HuH-7 (cell line): ENCODE results near the gene ATF7IP.

Experiments used
- DNase-seq: peaks from one replicate; pipeline ENCODE4 v3.0.0; 2011; ENCODE audit warnings: low spot score

Gene ATF7IP

GRCh38 chr12:14418451-14418890, 53.0 kb downstream of the ATF7IP start:
- no peak for DNase-seq

GRCh38 chr12:14422516-14423230, 57.2 kb downstream of the ATF7IP start:
- DNase-seq = no peak

GRCh38 chr12:14424545-14424944, 59.1 kb downstream of the ATF7IP start:
- DNase-seq = no peak

- DNase-seq = no peak
Observed at GRCh38 chr12:14426792-14427191, 61.3 kb downstream of the ATF7IP start.

- DNase-seq = no peak
Observed at GRCh38 chr12:14427929-14428328, 62.4 kb downstream of the ATF7IP start.

- no peak for DNase-seq
Observed at GRCh38 chr12:14430394-14430986, 65.0 kb downstream of the ATF7IP start.

- no peak for DNase-seq
Observed at GRCh38 chr12:14431975-14432374, 66.5 kb downstream of the ATF7IP start.

GRCh38 chr12:14435627-14436026, 70.1 kb downstream of the ATF7IP start:
- DNase-seq = no peak

- DNase-seq = no peak
Observed at GRCh38 chr12:14442221-14442881, 76.9 kb downstream of the ATF7IP start.

GRCh38 chr12:14443531-14443930, 78.0 kb downstream of the ATF7IP start:
- no peak for DNase-seq

GRCh38 chr12:14450479-14450878, 85.0 kb downstream of the ATF7IP start:
- DNase-seq = no peak

GRCh38 chr12:14452336-14452735, 86.9 kb downstream of the ATF7IP start:
- no peak for DNase-seq

- no peak for DNase-seq
Observed at GRCh38 chr12:14452865-14453264, 87.4 kb downstream of the ATF7IP start.

GRCh38 chr12:14454098-14454907, 88.8 kb downstream of the ATF7IP start:
- peak; percentile 58 for DNase-seq

GRCh38 chr12:14460212-14460841, 94.8 kb downstream of the ATF7IP start:
- DNase-seq = no peak

GRCh38 chr12:14471497-14471896, 106.0 kb downstream of the ATF7IP start:
- no peak for DNase-seq

GRCh38 chr12:14473707-14474287, 108.3 kb downstream of the ATF7IP start:
- no peak for DNase-seq

GRCh38 chr12:14479004-14479403, 113.5 kb downstream of the ATF7IP start:
- DNase-seq = no peak

- no peak for DNase-seq
Observed at GRCh38 chr12:14481201-14481600, 115.7 kb downstream of the ATF7IP start.

GRCh38 chr12:14482361-14482760, 116.9 kb downstream of the ATF7IP start:
- DNase-seq = no peak

GRCh38 chr12:14482886-14483285, 117.4 kb downstream of the ATF7IP start:
- no peak for DNase-seq

GRCh38 chr12:14495326-14495725, 129.8 kb downstream of the ATF7IP start:
- no peak for DNase-seq
